Body of pancreas (tissue), 4 donors: ENCODE measurements around the gene ANKS1A.

ENCODE experiments used
- POLR2A ChIP-seq, 3 donors: fragments of 450-650 bp; IDR thresholded peaks; one replicate each; pipeline ENCODE4 v1.6.1; 2016; ENCODE audit warnings: antibody characterized with exemption in 3 of 3, mild to moderate bottlenecking in 2 of 3
- TF ChIP-seq, protein P1 (sequence below), 7 experiments: fragments of 450-650 bp in 4 of 7; fragments of 200-600 bp in 3 of 7; sonication (generic) in 3 of 7; IDR thresholded peaks; one replicate each; pipeline ENCODE4 v1.5.1; 2016 to 2019; ENCODE audit warnings: antibody characterized with exemption in 7 of 7

DNA sequence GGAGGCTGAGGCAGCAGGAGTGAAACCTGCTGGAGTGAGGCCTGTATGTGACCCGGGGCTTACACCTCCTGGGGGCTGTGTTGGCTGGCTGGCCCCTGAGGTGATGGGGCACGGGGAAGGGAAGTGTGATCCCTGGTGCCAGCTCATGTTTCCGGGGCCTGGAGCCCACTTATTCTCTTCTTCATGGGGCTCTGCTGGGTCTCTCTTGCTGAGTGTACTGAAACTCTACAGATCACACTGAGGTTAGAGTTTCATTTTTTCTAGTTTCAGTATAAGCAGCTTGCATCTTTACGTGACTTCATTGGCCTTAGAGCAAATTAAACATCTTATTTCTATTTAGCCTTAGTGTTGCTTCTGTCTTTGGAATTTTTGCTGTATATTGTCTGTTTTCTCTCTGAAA, 96.2 kb downstream of the ANKS1A start:
- TF ChIP-seq, protein P1, sequence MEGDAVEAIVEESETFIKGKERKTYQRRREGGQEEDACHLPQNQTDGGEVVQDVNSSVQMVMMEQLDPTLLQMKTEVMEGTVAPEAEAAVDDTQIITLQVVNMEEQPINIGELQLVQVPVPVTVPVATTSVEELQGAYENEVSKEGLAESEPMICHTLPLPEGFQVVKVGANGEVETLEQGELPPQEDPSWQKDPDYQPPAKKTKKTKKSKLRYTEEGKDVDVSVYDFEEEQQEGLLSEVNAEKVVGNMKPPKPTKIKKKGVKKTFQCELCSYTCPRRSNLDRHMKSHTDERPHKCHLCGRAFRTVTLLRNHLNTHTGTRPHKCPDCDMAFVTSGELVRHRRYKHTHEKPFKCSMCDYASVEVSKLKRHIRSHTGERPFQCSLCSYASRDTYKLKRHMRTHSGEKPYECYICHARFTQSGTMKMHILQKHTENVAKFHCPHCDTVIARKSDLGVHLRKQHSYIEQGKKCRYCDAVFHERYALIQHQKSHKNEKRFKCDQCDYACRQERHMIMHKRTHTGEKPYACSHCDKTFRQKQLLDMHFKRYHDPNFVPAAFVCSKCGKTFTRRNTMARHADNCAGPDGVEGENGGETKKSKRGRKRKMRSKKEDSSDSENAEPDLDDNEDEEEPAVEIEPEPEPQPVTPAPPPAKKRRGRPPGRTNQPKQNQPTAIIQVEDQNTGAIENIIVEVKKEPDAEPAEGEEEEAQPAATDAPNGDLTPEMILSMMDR (IDR thresholded peaks at IDR 0.05), result no peak
- TF ChIP-seq POLR2A (IDR thresholded peaks at IDR 0.05), result no peak
